ENCODE measurements around the gene SEMA4D.

DNA sequence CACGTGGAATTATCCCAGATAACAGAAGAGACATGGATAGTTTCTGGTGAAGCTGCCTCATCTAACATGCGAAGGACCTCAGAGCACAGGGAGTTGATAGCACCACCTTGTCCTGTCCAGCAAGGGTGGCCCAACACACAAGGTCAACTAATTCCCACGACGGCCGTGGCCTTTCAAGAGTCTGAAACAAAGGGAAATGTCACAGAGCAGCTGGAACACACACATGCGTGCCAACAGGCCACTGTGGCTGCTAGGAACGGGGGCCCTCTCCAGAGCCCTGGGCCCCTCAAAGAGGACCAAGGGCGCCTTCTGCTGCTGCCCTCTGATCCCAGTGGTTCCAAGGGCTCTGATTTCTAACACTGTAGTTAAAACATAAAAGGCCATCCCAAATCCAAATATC lies 128.9 kb downstream of the SEMA4D start:
- TF ChIP-seq CTCF (IDR thresholded peaks at IDR 0.05 in 4 of 5, conservative IDR thresholded peaks at IDR 0.05 in 1 of 5) (no peak), POLR2A (IDR thresholded peaks at IDR 0.05) (no peak)

Measured in gastrocnemius medialis (tissue), 4 donors.